ENCODE results near the gene FABP6. TPM values are rescaled to one million over a fixed set of nuclear protein-coding genes. Genes with fewer than 3 reads are reported as not detected.
"Not testable (repeated sequence)": the region's sequence is repeated elsewhere in the genome, so short reads cannot be mapped to it uniquely, and the experiment has no call there.

Gene FABP6
- polyA plus RNA-seq, 2 of the 4 experiments (the other 2 are of a cell fraction): 0.75 to 0.93 TPM

DNA sequence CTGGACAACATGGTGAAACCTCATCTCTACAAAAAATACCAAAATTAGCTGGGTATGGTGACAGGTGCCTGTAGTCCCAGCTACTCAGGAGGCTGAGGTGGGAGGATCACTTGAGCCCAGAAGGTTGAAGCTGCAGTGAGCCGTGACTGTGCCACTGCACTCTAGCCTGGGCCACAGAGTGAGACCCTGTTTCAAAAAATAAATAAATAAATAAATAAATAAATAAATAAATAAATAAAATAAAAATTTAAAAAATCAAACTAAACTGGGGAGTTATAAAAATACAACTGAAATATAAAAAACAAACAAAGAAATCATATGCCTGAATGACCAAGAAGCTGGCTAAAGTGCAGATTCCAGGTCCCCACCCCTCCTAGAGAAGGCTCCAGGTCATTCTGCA lies 20.3 kb downstream of the FABP6 start:
- POLR2A ChIA-PET; H3K4me2 ChIP-seq; H3K27ac ChIP-seq; FAIRE-seq; H3K4me1 ChIP-seq; H3K9me3 ChIP-seq; H3K4me3 ChIP-seq; DNase-seq (ENCODE audit: low read depth in 1 of 2, low spot score in 1 of 2); ATAC-seq: not testable (repeated sequence)
- CTCF ChIA-PET: interaction anchor here (1.0 to 2.7 kb wide), 4 partner anchors 13 to 96 kb away, joined by 3 to 14 read pairs (median 3); no protein-coding TSS in a partner anchor
- WGBS (ENCODE audit: missing lambda C conversion rate): 96% methylated on average over 1 of the region's 1 CpG
- TF ChIP-seq ZC3H11A (IDR thresholded peaks at IDR 0.05): 0 out of 2 replicates have a peak, but pooled peaks have one; percentile 11

GRCh38 chr5:160250226-160250625 lies 20.9 kb downstream of the FABP6 start:
- Histone ChIP-seq H3K9me3 (no peaks in the 10 kb centered on the region), H3K27ac (no peak overlapping the region), H3K4me2 (no peak overlapping the region), H3K4me1 (no peaks in the 10 kb centered on the region), H3K4me3 (no peak overlapping the region)
- CTCF ChIA-PET: interaction anchor here (0.5 to 2.7 kb wide), 6 partner anchors 13 to 104 kb away, joined by 3 to 14 read pairs (median 3); no protein-coding TSS in a partner anchor
- no peak for FAIRE-seq
- DNase-seq (ENCODE audit: low read depth in 1 of 2, low spot score in 1 of 2): no peak
- TF ChIP-seq NFE2L2 (conservative IDR thresholded peaks at IDR 0.05; ENCODE audit: low read length) (no peak), NPAS2 (CRISPR knock-in tag; IDR thresholded peaks at IDR 0.05; ENCODE audit: borderline replicate concordance) (no peak), ZFP36 (IDR thresholded peaks at IDR 0.05; ENCODE audit: borderline replicate concordance, partially characterized antibody) (no peak), HOXB13 (CRISPR knock-in tag; IDR thresholded peaks at IDR 0.05; ENCODE audit: low read depth) (no peak), HEYL (CRISPR knock-in tag; IDR thresholded peaks at IDR 0.05) (no peak), SMC3 (IDR thresholded peaks at IDR 0.05) (no peak), MYC (IDR thresholded peaks at IDR 0.05; ENCODE audit: borderline replicate concordance, low read length) (no peak), JUN (IDR thresholded peaks at IDR 0.05) (no peak), CTCF (IDR thresholded peaks at IDR 0.05) (no peak), ZC3H11A (IDR thresholded peaks at IDR 0.05) (no peak), HDAC2 (IDR thresholded peaks at IDR 0.05) (no peak), CBX2 (IDR thresholded peaks at IDR 0.05; ENCODE audit: borderline replicate concordance, low read depth) (no peak), PHF8 (IDR thresholded peaks at IDR 0.05; ENCODE audit: borderline replicate concordance, low read depth) (no peak)
- TF ChIP-seq, protein P1, sequence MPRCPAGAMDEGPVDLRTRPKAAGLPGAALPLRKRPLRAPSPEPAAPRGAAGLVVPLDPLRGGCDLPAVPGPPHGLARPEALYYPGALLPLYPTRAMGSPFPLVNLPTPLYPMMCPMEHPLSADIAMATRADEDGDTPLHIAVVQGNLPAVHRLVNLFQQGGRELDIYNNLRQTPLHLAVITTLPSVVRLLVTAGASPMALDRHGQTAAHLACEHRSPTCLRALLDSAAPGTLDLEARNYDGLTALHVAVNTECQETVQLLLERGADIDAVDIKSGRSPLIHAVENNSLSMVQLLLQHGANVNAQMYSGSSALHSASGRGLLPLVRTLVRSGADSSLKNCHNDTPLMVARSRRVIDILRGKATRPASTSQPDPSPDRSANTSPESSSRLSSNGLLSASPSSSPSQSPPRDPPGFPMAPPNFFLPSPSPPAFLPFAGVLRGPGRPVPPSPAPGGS (IDR thresholded peaks at IDR 0.05): no peak
- ATAC-seq: no peak
- WGBS (ENCODE audit: missing lambda C conversion rate): 93% methylated on average over 5 of the region's 5 CpGs
- POLR2A ChIA-PET: no interaction called here

- ChIA-PET CTCF (interaction anchor here (0.6 to 2.7 kb wide), 2 partner anchors 95 to 104 kb away, joined by 3 to 14 read pairs; no protein-coding TSS in a partner anchor), POLR2A (no interaction called here)
- WGBS (ENCODE audit: missing lambda C conversion rate): 91% methylated on average over 2 of the region's 2 CpGs
- Histone ChIP-seq H3K9me3 (no peaks in the 10 kb centered on the region), H3K27ac (no peak overlapping the region), H3K4me1 (no peaks in the 10 kb centered on the region), H3K4me2 (no peak overlapping the region), H3K4me3 (no peak overlapping the region)
- TF ChIP-seq, protein P2, sequence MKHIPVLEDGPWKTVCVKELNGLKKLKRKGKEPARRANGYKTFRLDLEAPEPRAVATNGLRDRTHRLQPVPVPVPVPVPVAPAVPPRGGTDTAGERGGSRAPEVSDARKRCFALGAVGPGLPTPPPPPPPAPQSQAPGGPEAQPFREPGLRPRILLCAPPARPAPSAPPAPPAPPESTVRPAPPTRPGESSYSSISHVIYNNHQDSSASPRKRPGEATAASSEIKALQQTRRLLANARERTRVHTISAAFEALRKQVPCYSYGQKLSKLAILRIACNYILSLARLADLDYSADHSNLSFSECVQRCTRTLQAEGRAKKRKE (CRISPR knock-in tag; IDR thresholded peaks at IDR 0.05; ENCODE audit: low read depth): no peak
- no peak for TF ChIP-seq RCOR1 (IDR thresholded peaks at IDR 0.05; ENCODE audit: low read depth, low read length)
- TF ChIP-seq SMC3 (IDR thresholded peaks at IDR 0.05): no peak
- TF ChIP-seq RNF2 (IDR thresholded peaks at IDR 0.05; ENCODE audit: borderline replicate concordance, low read depth): no peak
- TF ChIP-seq TP53 (CRISPR knock-in tag; IDR thresholded peaks at IDR 0.05): no peak
- no peak for TF ChIP-seq TFCP2L1 (CRISPR knock-in tag; IDR thresholded peaks at IDR 0.05)
- DNase-seq (ENCODE audit: low read depth in 1 of 2, low spot score in 1 of 2): no peak
- FAIRE-seq: no peak
- no peak for ATAC-seq
Measured at GRCh38 chr5:160250826-160251225, 21.5 kb downstream of the FABP6 start.

All from A549 (cell line).